Measurements from ENCODE around the gene USP33. TPM values are rescaled to one million over a fixed set of nuclear protein-coding genes. Genes with fewer than 3 reads are reported as not detected.

USP33 gene
- total RNA-seq, 1 donor from 2014 or later, result 24.2 TPM

DNA sequence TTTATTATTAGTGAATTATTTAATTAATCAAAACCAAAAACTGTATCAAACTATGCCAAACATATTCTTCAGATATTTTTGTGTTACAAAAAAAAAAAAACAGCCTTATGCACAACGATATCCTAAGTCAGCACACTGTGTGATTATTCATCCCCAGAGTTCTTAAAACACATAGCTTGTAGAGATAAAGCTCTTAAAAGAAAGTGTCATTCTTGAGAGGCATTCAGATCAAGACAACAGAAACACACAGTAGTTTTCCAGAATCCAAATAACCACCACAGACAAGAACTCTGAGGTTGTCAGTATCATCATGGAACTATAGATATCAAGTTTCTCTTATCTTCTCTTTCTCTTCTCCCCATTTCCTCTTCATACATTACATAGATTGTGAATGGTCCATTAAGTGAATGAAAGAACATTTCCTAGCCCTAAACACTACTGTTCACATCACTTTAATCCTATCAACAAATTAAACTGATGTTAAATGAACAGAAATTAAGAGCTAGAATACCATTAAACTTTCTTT lies 90.7 kb downstream of the USP33 start:
- Histone ChIP-seq H3K27me3 (ENCODE audit: low read depth) (no peaks in the 10 kb centered on the region), H3K4me3 (no peak overlapping the region), H3K36me3 (no peaks in the 10 kb centered on the region), H3K27ac (replicated peaks) (no peak overlapping the region), H3K9me3 (replicated peaks) (no peaks in the 10 kb centered on the region), H3K4me1 (peaks cover 78% of the 10 kb centered on the region)
- DNase-seq, result no peak
- TF ChIP-seq, protein P1, sequence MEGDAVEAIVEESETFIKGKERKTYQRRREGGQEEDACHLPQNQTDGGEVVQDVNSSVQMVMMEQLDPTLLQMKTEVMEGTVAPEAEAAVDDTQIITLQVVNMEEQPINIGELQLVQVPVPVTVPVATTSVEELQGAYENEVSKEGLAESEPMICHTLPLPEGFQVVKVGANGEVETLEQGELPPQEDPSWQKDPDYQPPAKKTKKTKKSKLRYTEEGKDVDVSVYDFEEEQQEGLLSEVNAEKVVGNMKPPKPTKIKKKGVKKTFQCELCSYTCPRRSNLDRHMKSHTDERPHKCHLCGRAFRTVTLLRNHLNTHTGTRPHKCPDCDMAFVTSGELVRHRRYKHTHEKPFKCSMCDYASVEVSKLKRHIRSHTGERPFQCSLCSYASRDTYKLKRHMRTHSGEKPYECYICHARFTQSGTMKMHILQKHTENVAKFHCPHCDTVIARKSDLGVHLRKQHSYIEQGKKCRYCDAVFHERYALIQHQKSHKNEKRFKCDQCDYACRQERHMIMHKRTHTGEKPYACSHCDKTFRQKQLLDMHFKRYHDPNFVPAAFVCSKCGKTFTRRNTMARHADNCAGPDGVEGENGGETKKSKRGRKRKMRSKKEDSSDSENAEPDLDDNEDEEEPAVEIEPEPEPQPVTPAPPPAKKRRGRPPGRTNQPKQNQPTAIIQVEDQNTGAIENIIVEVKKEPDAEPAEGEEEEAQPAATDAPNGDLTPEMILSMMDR (IDR thresholded peaks at IDR 0.05; ENCODE audit: borderline replicate concordance), result no peak
- intact Hi-C loops (cut with micrococcal nuclease), result no loop called here

DNA sequence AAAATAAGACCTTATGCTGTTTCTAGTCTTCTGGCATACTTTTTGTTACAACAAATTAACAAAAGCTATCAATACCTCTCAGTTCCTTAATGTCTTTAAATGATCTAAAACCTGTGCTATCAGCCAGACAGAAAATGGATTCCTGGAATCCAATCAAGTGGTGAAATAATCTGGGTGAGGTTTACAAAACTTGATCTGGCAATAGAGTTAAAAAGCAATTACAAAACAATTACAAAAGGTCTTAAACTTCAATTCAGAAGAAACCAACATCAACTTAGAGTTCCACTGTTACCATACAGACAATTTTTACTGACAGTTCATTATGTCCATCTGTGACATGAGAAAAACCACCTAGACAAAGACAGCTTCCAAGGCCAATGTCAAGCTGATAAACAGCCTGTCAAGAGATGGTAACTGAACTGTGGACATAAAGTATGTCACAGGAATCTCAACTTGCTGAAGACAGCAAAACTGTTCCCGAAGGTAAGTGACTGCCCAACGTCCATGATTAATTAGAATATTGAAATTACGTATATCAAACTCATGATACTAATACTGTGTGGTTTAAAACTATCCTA lies 94.6 kb downstream of the USP33 start:
- Histone ChIP-seq H3K9me3 (replicated peaks) (no peaks in the 10 kb centered on the region), H3K27me3 (ENCODE audit: low read depth) (no peaks in the 10 kb centered on the region), H3K4me3 (no peak overlapping the region), H3K27ac (replicated peaks) (no peak overlapping the region), H3K4me1 (peaks cover 48% of the 10 kb centered on the region), H3K36me3 (no peaks in the 10 kb centered on the region)
- intact Hi-C loops (cut with micrococcal nuclease), result no loop called here
- TF ChIP-seq, protein P1 (IDR thresholded peaks at IDR 0.05; ENCODE audit: borderline replicate concordance), result no peak
- no peak for DNase-seq

DNA sequence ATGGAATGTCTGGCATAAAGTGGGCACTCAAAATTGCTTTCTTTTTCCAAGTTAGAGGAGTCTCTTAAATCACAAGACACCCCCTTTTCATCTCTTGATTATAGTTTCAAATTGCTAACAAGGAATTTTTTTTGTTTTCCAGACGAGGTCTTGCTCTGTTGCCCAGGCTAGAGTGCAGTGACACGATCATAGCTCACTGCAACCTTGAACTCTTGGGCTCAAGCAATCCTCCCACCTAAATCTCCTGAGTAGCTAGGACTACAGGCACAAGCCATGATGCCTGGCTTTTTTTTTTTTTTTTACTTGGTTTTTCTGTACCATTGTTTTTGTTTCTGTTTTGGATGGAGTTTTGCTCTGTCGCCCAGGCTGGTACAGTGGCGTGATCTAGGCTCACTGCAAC lies 98.0 kb downstream of the USP33 start:
- no peak overlapping the region for H3K4me3 ChIP-seq
- peaks cover 25% of the 10 kb centered on the region for H3K4me1 ChIP-seq
- no peak for DNase-seq
- H3K9me3 ChIP-seq (replicated peaks), result no peaks in the 10 kb centered on the region
- H3K27ac ChIP-seq (replicated peaks), result no peak overlapping the region
- H3K36me3 ChIP-seq, result no peaks in the 10 kb centered on the region
- intact Hi-C loops (cut with micrococcal nuclease), result no loop called here
- TF ChIP-seq, protein P1 (IDR thresholded peaks at IDR 0.05; ENCODE audit: borderline replicate concordance), result no peak
- H3K27me3 ChIP-seq (ENCODE audit: low read depth), result no peaks in the 10 kb centered on the region

DNA sequence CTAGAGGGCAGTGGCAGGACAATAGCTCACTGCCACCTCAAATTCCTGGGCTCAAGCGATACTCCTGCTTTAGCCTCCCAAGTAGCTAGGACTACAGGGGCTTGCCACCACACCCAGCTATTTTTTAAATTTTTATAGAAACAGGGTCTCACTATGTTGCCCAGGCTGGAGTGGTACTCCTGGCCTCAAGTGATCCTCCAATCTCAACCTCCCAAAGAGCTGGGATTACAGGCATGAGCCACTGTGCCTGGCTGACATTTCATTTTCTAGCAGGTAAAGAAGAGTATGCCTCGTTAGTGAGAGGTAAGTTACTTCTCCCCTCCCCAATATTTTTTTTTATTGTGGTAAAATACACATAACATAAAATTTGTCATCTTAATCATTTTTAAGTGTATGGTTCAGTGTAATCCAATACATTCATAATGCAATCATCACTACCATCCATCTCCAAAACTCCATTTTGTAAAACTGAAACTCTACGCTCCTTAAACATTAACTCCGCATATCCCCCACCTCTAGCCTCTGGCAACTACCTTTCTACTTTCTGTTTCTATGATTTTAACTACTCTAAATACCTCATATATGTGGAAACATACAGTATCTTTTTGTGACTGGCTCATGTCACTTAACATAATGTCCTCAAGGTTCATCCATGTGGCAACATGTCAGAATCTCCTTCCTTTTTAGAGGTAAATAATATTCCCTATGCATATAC lies 99.6 kb downstream of the USP33 start:
- H3K27me3 ChIP-seq (ENCODE audit: low read depth), result no peaks in the 10 kb centered on the region
- peaks cover 9% of the 10 kb centered on the region for H3K4me1 ChIP-seq
- no peaks in the 10 kb centered on the region for H3K36me3 ChIP-seq
- intact Hi-C loops (cut with micrococcal nuclease), result no loop called here
- no peak for DNase-seq
- TF ChIP-seq, protein P1 (IDR thresholded peaks at IDR 0.05; ENCODE audit: borderline replicate concordance), result no peak
- H3K27ac ChIP-seq (replicated peaks), result no peak overlapping the region
- no peak overlapping the region for H3K4me3 ChIP-seq
- no peaks in the 10 kb centered on the region for H3K9me3 ChIP-seq (replicated peaks)

DNA sequence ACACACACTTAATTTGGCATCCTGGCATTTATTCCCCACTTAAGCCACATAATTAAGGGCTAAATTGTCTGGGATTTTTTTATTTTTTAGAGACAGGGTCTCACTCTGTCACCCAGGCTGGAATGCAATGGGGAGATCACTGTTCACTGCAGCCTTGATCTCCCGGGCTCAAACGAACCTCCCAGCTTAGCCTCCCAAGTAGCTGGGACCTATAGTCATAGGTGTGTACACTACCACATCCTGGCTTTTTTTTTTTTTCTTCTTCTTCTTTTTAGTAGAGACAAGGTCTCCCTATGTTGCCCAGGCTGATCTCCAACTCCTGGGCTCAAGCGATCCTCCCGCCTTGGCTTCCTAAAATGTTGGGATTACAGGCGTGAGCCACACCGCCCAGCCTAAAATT lies 101.4 kb downstream of the USP33 start:
- no peaks in the 10 kb centered on the region for H3K27me3 ChIP-seq (ENCODE audit: low read depth)
- intact Hi-C loops (cut with micrococcal nuclease), result no loop called here
- no peak for DNase-seq
- H3K4me1 ChIP-seq, result no peaks in the 10 kb centered on the region
- H3K36me3 ChIP-seq, result no peaks in the 10 kb centered on the region
- TF ChIP-seq, protein P1 (IDR thresholded peaks at IDR 0.05; ENCODE audit: borderline replicate concordance), result no peak
- no peak overlapping the region for H3K27ac ChIP-seq (replicated peaks)
- H3K4me3 ChIP-seq, result no peak overlapping the region
- H3K9me3 ChIP-seq (replicated peaks), result no peaks in the 10 kb centered on the region

Data from left ventricle myocardium inferior (tissue), 1 donor.